GM21619 (cell line): ENCODE data around the gene CYTH3.
"Not testable (repeated sequence)": the region's sequence is repeated elsewhere in the genome, so short reads cannot be mapped to it uniquely, and the experiment has no call there.

ENCODE experiments used
- ATAC-seq: cut with Tn5 transposase; IDR thresholded peaks from one replicate; pipeline ENCODE4 v1.9.1; 2021; ENCODE audit not compliant: unreplicated experiment

Gene CYTH3

DNA sequence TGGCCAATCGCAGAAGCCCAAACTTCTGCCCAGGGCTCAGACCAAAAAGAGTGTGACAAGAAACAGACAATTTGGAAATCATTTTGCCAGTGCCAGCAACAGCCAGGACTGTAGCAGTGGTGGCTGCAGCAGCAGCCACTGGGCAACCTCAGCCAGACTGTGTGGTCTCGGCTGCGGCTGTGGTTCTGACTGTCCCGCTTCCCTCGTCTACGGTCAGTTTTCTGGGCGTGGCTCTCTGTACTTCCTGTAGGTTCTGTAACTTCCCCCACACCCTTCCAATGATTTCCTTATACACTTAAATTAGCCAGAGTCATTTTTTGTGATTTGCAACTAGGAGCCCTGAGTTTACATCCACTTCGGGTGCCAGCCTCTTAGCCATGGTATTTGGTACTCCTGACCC lies 39.9 kb downstream of the CYTH3 start:
- no peak for ATAC-seq

DNA sequence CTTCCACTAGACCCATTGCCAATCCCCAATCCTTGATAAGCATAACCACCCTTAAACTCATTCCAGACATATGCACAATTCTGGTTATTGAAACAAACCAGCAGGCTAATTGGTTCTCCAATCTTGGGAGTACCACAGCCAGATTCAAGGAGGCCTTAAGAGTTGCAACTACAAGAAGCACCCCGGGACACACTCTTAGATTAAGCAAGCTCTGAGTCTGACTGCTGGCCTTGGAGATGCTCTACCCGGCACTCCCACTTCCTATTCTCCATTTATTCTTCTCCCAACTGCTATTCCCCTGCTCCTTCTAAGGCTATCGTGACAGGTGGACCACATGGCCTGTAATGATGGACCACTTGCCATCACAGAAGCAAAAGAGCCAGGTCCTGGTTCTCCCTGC lies 40.3 kb downstream of the CYTH3 start:
- ATAC-seq, result no peak

DNA sequence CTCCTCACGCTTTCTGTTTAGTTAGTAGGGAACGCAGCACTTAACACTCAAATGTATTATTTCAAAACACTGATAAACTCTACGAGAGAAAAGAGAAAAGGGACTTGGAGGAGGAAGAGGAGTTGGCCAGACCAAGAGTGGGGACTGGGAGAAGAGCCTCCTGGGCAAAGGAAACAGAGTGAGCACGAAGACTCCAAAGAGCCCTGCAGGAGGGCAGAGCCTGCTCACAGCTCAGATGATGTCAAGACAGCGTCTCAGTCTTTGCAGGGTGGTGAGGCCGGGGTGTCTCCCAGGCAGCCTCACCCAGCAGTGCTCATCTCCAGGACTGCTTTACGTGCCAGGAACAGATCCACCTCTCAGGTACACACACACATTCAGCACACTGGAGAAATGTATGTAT lies 41.2 kb downstream of the CYTH3 start:
- ATAC-seq, result no peak

DNA sequence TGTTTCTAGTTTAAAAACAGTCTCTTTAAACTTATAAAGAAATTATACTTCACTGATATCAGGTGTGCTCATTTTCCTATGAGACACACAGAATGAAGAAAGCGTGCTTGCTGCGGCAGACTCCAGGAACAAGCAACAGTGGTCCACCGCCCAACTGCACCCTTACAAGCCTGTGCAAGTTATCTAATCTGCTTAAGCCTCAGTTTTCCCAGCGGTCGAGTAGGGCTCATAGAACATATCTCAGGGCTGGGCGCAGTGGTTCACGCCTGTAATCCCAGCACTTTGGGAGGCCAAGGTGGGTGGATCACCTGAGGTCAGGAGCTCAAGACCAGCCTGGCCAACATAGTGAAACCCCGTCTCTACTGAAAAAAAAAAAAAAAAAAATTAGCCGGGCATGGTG lies 43.1 kb downstream of the CYTH3 start:
- not testable (repeated sequence) for ATAC-seq

DNA sequence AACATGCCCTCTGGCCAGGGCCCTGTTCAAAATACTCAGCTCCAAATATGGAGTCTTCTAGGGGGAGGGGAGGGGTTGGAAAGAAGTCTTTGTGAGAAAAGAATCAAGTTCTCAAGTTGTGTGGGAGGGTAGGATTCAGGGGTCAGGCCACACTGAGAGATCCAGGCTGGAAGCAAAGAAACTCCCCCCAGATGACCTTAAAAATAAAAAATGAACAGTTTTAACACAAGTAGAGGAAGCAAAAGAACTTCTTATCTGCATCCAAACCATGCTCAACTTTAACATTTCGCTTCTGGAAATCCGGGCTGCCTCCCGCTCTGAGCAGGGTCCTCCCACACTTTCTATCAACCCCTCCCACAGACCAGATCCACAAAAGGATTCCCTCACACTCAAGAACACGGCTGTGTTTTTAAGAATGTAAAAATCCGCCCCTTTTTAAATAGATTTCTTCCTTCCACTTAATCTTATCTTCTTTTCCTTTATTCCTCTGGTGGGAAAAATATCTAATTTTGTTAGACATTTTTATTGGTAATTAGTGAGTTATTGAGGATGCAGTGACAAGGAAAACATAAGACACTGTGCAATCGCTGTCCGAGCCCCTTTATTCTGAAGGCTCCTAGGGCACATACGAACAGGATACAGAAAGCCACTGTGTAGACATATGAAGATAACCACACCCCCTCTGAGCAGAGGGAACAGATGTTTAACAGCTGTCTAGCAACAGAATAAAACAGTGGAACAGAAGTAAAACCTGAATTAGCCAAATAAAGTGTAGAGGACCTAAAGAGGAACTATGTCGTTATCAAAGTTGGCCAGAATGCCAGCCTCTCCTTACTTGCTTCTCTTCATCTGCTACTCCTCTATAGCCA lies 43.8 kb downstream of the CYTH3 start:
- peak; percentile 83 for ATAC-seq

DNA sequence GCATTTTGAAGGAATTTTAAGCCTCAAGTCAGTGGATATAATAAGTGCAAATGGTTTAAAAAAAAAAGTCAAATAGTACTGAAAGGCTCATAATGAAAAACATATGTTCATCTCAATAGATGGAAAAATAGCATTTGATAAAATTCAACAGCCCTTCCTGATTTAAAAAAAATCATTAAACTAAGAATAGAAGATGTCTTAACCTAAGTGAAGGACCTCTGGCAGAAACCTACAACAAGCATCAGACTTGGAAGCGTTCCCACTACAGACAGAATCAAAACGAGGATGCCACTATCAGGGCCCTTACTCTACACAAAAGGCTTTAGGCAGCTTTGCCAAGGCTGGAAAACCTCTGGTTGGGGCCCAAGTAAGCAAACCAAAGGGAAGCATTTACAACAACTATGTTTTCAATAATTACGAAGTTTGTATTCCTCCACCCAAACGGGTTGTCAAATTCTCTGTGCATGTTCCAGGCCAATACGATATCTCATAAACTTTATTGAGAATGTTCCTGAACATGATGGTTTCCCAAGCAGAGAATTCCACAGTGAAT lies 45.1 kb downstream of the CYTH3 start:
- ATAC-seq, result no peak

DNA sequence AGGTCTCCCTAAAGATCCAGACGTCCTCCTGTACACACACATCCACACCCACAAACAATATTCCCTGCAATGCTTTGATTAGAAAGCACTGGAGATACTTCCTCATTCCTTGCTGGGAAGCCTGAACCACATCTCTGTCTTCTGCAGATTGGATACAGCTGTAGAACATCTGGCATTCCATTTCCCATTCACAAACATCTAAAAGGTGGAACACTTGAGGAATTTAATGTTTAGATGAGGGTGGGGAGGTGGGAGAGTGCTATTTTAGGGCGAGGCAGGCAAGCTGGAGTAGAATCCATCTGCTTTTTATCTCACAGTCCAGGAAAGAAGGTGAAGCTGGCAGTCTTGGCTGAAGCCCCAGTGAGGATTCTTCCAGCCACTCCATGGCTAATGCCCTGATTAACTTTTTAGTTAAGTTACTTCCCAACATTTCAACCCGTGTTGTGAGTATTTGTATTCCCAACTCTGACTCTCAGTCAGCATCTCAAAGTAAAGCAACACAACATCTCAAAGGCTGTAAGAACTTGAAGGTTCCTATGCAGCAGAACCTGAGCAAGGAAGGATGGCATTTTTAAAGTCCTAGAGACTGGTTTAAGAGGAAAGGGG lies 46.1 kb downstream of the CYTH3 start:
- ATAC-seq, result no peak

DNA sequence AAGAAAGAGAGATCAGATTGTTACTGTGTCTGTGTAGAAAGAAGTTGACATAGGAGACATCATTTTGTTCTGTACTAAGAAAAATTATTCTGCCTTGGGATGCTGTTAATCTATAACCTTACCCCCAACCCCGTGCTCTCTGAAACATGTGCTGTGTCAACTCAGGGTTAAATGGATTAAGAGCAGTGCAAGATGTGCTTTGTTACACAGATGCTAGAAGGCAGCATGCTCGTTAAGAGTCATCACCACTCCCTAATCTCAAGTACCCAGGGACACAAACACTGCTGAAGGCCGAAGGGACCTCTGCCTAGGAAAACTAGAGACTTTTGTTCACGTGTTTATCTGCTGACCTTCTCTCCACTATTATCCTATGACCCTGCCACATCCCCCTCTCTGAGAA lies 49.0 kb downstream of the CYTH3 start:
- ATAC-seq, result not testable (repeated sequence)

DNA sequence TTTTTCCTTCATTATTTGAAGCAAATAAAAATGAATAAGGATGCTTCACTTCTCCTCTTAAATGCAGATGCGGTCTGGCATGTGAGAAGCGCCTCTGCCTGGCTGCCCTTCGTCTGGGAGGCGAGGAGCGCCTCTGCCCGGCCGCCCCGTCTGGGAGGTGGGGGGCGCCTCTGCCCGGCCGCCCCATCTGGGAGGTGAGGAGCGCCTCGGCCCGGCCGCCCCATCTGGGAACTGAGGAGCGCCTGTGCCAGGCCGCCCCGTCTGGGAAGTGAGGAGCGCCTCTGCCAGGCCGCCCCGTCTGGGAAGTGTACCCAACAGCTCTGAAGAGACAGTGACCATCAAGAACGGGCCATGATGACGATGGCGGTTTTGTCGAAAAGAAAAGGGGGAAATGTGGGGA lies 49.4 kb downstream of the CYTH3 start:
- ATAC-seq, result not testable (repeated sequence)

DNA sequence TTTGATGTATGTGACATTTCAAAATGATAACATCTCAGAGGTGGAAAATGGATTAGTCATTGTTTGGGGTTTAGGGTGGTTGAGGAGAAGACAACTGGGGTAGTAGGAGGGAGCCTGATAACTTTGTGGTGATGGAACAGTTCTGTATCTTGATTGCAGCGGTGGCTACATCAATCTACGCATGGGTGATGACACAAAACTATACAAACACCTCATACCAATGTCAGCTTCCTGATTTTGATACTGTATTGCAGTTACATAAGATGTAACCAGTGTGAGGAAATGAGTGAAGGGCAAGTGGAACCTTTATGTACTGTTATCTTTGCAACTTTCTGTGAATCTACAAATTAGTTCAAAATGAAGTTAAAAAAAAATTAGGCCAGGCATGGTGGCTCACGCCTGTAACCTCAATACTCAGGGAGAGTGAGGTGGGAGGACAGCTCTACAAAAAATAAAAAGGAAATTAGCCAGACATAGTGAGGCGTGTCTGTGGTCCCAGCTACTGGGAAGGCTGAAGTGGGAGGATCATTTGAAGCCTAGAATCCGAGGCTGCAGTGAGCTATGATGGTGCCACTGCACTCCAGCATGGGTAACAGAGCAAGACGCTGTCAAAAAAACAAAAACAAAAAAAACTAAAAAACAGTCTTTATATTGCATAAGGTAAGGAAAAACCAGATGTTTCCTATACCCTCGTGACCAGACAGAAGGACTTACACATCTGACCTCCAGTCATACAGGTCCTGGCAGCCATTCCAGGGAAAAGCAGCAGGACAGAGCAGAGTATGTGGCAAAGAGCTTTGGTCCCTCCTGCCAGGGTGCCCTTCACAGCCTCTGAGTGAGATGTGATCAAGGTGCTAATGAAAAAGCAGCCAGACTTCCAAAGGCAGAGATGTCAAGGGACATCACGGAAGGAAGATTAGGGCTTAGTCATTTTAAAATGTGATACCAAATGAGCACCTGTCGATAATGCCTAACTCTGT lies 50.8 kb downstream of the CYTH3 start:
- no peak for ATAC-seq

DNA sequence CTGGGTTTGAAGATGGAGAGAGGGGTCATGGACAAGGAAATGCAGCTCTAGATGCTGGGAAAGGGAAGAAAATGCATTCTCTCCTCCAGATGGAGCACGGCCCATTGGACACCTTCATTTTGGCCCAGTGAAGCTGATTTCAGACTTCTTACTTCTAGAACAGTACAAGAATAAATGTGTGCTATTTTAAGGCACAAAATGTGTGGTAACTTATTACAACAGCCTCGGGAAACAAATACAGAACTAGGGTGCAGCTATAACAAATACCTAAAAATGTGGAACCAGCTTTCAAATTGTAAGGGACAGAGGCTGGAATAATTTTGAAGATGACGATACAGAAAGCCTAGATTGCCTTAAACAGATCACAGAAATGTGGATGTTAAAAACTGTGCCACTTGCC lies 54.1 kb downstream of the CYTH3 start:
- no peak for ATAC-seq

DNA sequence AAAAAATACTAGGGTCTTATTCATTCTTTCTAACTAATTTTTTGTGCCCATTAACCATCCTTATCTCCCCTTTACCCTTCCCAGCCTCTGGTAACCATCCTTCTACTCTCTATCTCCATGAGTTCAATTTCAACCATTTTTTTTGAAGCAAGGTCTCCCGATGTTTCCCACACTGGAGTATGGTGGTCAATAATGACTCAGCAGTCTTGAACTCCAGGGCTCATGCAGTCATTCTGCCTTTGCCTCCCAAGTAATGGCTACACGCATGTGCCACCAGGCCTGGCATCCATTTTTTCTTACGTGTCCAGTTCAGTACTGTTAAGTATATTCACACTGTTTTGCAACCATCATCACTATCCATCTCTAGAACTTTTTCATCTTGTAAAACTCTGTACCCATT lies 60.4 kb downstream of the CYTH3 start:
- ATAC-seq, result no peak

DNA sequence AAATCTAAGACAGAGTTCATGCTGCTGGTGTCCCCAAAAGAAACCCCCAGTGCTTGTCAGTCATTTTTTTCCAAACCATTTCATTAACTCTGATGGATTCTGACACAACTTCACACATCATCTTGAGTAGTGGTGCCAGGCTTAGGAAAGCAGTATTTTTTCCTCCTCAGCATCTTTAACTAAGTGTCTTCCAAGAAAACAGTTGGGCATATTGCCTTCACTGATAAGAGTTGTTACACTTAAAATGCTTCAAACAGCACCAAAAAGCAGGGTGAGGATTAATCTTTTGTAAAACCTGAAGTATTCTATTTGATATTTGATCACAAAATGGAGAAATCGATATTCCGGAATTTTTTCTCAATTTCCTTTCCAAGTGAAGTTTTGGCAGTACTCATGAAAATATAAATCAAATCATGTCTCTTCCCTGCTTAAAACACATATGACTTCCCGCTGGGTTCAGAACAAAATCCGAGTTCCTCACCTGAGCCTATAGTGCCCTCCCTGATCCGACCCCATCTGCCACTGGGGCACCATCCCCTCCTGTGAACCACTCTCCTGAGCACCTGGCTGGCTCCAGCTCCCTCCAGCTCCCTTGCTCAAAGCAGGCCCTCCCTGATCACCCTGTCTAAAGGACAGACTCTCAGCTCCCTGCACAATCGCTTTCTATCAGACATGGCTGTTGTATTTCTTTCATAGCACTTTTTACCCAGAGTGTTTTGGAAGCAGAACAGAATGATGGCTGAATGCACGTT lies 61.6 kb downstream of the CYTH3 start:
- ATAC-seq, result no peak

DNA sequence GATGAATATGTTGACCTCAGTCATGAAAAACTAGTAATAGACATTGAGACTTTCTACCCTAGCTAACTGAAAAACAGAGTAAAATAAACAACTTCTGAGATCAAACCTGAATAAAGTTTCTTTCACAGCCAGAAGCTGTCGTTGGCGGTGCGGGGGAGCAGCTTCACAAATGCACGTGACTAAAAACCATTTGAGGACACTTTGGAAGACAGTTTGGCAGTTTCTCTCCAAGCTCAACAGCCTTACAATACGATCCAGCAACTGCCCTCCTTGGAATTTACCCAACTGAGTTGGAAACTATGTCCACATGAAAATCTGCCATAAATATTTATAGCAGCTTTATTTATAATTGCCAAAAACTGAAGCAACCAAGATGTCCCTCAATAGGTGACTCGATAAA lies 63.1 kb downstream of the CYTH3 start:
- no peak for ATAC-seq

DNA sequence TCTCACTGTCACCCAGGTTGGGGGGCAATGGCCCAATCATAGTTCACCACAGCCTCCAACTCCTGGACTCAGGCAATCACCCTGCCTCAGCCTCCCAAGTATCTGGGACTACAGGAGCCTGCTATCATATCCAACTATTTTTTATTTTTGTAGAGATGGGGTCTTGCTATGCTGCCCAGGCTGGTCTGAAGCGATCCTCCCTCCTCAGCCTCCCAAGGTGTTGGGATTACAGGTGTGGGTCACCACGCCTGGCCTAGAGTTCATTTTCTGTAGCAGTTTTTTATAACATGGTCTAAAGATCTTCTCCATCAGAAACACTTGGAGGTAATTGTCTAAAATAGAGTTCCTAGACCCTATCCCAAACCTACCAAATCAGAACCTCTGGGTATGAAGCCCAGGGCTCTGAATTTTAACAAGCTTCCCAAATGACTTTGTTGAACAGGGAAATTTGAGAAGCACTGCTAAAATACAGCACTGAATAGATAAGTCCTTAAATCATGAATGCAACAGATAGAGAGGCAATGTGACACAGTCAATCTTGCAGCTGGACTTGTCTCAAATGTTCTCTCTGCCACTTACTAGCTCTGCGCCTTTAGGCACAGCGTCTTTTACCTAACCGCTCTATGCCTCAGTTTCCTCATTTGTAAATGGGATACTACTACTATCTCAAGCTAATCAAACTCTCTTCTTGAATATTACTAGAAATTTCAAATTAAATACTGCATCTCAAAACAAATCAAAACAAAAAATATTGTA lies 63.7 kb downstream of the CYTH3 start:
- ATAC-seq, result no peak

DNA sequence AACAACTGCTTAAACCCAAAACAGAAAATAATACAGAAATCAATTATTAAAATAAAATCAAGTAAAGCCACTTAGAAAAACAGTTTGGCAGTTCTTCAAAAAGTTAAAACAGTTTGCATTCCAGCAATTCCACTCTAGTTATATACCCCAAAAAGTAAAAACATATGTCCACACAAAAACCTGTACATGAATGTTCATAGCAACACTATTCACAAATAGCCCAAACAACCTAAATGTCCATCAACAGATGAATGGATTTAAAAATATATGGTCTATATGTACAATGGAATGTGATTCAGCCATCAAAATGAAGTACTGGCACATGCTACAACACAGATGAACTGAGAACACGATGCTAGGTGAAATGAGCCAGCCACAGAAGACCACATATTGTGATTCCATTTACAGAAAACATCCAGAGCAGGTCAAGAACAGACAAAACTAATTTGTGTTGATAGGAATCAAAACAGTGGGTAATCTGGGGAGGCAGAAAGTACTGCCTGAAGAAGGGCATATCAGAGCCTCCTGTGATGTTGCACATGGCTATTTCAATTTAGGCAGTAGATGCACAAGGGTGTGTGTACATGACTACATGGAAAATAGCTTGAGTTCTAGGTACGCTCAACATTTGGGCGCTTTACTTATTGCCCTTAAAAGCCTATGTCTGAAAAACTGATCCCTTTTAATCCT lies 66.3 kb downstream of the CYTH3 start:
- no peak for ATAC-seq

DNA sequence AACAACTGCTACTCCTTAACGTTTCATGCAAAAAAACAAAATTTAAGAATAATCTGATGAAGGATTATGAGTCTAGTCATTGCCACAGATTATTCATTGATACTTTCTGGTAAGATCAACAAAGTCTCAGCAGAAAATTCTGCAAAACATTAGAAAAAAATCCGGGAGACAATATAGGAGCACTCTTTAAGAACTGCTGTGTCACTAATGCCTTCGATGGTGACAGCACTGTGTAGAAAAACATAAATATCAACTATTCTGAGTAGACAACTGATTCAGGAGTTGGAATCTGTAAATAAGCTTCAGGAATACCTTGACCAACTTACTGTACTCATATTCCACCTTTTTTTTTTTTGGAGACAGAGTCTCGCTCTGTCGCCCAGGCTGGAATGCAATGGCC lies 69.0 kb downstream of the CYTH3 start:
- ATAC-seq, result no peak

DNA sequence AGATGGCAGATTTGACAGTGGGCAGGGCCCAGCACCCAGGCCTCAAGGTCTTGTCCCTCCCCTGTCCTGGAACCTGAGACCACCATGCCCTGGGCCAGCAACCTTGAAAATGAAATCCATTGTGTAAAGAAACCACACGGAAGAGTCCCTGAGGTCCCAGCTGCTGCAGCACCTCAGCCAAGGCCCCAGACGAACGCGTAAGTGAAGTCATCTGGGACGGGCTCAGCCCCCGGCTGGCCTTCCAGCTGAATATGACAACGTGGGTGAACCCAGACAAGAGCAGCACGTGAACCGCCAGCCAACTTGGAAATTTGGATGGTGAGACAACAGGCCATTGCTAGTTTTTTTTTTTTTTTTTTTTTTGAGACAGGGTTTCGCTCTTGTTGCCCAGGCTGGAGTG lies 70.3 kb downstream of the CYTH3 start:
- ATAC-seq, result no peak

DNA sequence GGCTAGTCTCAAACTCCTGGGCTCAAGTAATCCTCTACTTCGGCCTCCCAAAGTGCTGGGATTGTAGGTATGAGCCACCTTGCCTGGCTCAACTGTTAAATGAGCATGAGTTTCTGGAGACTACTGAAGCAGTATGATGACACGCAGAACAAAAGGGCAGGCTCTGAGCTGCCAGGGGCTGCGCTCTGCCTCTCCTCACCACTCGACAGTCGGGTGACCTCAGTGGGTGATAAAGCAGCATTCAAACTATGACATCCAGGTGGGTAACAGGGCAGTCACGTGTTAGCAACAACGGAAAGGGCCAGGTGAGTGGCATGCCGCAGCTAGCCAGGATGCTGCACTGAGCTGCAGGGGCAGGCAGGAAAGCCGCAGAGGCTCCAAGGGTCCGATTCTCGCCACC lies 71.5 kb downstream of the CYTH3 start:
- ATAC-seq, result no peak
